Mesodermal cell (in vitro differentiated cells): ENCODE measurements around the gene MS4A6E. TPM values are rescaled to one million over a fixed set of nuclear protein-coding genes. Genes with fewer than 3 reads are reported as not detected.
A peak's percentile ranks its signal among the peaks of the same experiment; 100 is the strongest.
"Not testable (repeated sequence)": the region's sequence is repeated elsewhere in the genome, so short reads cannot be mapped to it uniquely, and the experiment has no call there.

ENCODE experiments used
- H3K27ac ChIP-seq: 2 replicates; pipeline ENCODE4 v1.7.0; 2013; ENCODE audit warnings: mild to moderate bottlenecking, low read depth, low read length, moderate library complexity; ENCODE audit not compliant: severe bottlenecking
- H3K36me3 ChIP-seq: 2 replicates; pipeline ENCODE4 v1.7.1; 2013; ENCODE audit warnings: mild to moderate bottlenecking, low read length, moderate library complexity; ENCODE audit not compliant: control insufficient read depth, insufficient read depth
- H3K4me1 ChIP-seq: one replicate; pipeline ENCODE4 v1.7.1; 2013; ENCODE audit warnings: mild to moderate bottlenecking, low read length; ENCODE audit not compliant: insufficient read depth, control insufficient read depth, poor library complexity, severe bottlenecking
- H3K4me3 ChIP-seq: 2 replicates; pipeline ENCODE4 v1.7.0; 2013; ENCODE audit warnings: low read length, control low read depth, mild to moderate bottlenecking; ENCODE audit not compliant: insufficient read depth, poor library complexity, severe bottlenecking; ENCODE audit errors: extremely low read depth
- H3K9me3 ChIP-seq: 2 replicates; pipeline ENCODE4 v1.7.1; 2013; ENCODE audit warnings: mild to moderate bottlenecking, low read length, moderate library complexity; ENCODE audit not compliant: control insufficient read depth
- WGBS, 2 experiments: methylation state at CpG; one replicate each; pipeline ENCODE4 v1.1.5; 2013; ENCODE audit warnings: missing lambda C conversion rate in 2 of 2; ENCODE audit not compliant: insufficient coverage in 2 of 2; 5-methylcytosine and 5-hydroxymethylcytosine counted together
- polyA plus RNA-seq, 2 experiments: library from polyadenylated mRNA; stranded (reverse); fragments of 50-300 nt; gene quantifications; one replicate each; pipeline ENCODE4 v1.2.3, GENCODE V29; 2013

Gene MS4A6E, protein sequence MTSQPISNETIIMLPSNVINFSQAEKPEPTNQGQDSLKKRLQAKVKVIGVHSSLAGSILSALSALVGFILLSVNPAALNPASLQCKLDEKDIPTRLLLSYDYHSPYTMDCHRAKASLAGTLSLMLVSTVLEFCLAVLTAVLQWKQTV
- polyA plus RNA-seq (2013, experiment 1 of 2): not detected
- polyA plus RNA-seq (2013, experiment 2 of 2): not detected

- Histone ChIP-seq H3K4me3 (no peak within 1 kb of the TSS), H3K27ac (no peak within 1 kb of the TSS), H3K9me3 (peaks cover 8% of the 10 kb centered on the region), H3K4me1 (no peaks in the 10 kb centered on the region), H3K36me3 (no peaks in the 10 kb centered on the region)
- WGBS, 2 experiments: 14% methylated on average over 1 of the region's 1 CpG; no CpG with 5 or more reads in 1 of the 2 experiments
Observed at GRCh38 chr11:60326955-60327354, at the start of gene MS4A6E. Gene MS4A6E, plus strand, starts transcription at chr11:60327255. Its CDS starts 7,641 bp downstream, at chr11:60334896.

- Histone ChIP-seq H3K36me3 (no peaks in the 10 kb centered on the region), H3K27ac (no peak within 1 kb of the TSS), H3K4me3 (no peak within 1 kb of the TSS), H3K4me1 (peaks cover 2% of the 10 kb centered on the region), H3K9me3 (no peaks in the 10 kb centered on the region)
- 93% methylated on average over 2 to 3 of the region's 3 CpGs for WGBS, 2 experiments
Observed at GRCh38 chr11:60280412-60280811, 46.6 kb upstream of the MS4A6E start, which contains the start of gene MS4A4A. Gene MS4A4A, plus strand, starts transcription at chr11:60280666. Its CDS starts 10 bp downstream, at chr11:60280676.

DNA sequence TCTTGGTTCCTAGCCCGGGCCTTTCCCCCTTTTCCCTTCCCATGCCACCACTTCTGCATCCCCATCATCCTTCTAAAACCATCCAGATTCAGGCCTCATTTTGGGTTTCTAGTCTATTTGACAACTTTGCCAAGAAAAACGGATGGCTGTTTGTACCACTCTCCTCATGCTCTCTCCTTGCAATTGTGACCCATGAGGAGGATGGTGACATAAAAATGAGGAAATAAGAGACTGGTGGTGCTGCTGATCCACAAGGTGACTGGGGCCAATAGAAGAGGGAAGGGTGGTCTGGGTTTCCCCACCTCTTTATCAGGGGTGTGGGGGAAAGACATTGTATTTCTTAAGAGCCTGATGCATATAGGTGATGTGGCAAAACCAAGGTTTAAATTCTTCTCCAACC, 45.6 kb upstream of the MS4A6E start:
- Histone ChIP-seq H3K27ac (no peak overlapping the region), H3K4me1 (peaks cover 2% of the 10 kb centered on the region), H3K4me3 (no peak overlapping the region), H3K9me3 (no peaks in the 10 kb centered on the region), H3K36me3 (no peaks in the 10 kb centered on the region)
- 83 to 100% methylated on average over 1 of the region's 2 CpGs for WGBS, 2 experiments

GRCh38 chr11:60282286-60282685, 44.8 kb upstream of the MS4A6E start:
- Histone ChIP-seq H3K9me3 (no peaks in the 10 kb centered on the region), H3K36me3 (no peaks in the 10 kb centered on the region), H3K4me3 (no peak overlapping the region), H3K27ac (no peak overlapping the region), H3K4me1 (peaks cover 2% of the 10 kb centered on the region)
- WGBS, 2 experiments: 71% methylated on average over 1 of the region's 2 CpGs; no CpG with 5 or more reads in 1 of the 2 experiments

DNA sequence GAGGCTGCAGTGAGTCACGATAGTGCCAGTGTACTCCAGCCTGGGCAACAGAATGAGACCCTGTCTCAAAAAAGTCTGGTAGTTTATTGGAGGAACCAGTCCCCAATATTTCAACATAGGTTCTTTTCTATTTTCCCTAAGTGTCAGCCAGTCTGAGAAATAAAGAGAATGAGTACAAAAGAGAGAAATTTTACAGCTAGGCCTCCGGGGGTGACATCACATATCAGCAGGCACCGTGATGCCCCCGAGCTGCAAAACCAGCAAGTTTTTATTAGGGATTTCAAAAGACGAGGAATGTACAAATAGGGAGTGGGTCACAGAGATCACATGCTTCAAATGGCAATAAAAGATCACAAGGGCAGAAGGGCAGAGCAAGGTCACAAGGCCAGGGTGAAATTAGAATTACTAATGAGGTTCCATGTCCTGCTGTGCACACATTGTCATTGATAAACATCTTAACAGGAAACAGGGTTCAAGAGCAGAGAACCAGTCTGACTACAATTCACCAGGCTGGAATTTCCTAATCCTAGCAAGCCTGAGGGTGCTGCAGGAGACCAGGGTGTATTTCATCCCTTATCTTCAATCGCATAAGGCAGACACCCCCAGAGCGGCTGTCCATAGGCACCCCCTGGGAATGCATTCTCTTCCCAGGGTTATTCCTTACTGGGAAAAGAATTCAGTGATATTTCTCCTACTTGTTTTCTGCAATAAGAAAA, 41.5 kb upstream of the MS4A6E start:
- H3K27ac ChIP-seq, H3K4me3 ChIP-seq, H3K9me3 ChIP-seq, H3K36me3 ChIP-seq, H3K4me1 ChIP-seq: not testable (repeated sequence)
- WGBS, 2 experiments: 65 to 80% methylated on average over 4 of the region's 7 CpGs

DNA sequence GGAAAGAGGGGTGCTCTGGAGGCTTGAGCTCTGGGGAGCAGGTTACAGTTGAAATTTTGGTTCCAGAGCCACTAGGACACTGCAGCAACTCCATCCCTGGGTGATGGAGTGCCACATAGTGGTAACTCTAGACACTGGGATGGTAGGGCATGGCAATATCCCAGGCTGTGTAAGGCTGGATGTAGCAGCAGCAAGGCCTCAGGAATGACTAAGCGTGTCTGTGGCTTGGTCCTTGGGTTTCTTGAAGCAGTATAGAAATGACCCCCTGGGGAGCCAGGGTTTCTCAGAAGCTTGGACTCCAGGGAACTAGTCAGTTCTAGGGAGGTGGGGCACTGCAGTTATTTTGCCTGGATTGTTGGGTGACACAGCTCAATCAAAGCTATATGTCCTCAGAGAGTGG, 38.5 kb upstream of the MS4A6E start:
- Histone ChIP-seq H3K36me3 (no peaks in the 10 kb centered on the region), H3K4me1 (peaks cover 2% of the 10 kb centered on the region), H3K9me3 (no peaks in the 10 kb centered on the region), H3K4me3 (no peak overlapping the region), H3K27ac (no peak overlapping the region)
- 78% methylated on average over 1 of the region's 1 CpG; no CpG with 5 or more reads in 1 of the 2 experiments for WGBS, 2 experiments

- WGBS, 2 experiments: no CpG with 5 or more reads among the region's 2 CpGs
- no peaks in the 10 kb centered on the region for H3K9me3 ChIP-seq
- no peaks in the 10 kb centered on the region for H3K36me3 ChIP-seq
- no peak overlapping the region for H3K27ac ChIP-seq
- no peaks in the 10 kb centered on the region for H3K4me1 ChIP-seq
- H3K4me3 ChIP-seq: no peak overlapping the region
Observed at GRCh38 chr11:60292145-60292544, 34.9 kb upstream of the MS4A6E start.

DNA sequence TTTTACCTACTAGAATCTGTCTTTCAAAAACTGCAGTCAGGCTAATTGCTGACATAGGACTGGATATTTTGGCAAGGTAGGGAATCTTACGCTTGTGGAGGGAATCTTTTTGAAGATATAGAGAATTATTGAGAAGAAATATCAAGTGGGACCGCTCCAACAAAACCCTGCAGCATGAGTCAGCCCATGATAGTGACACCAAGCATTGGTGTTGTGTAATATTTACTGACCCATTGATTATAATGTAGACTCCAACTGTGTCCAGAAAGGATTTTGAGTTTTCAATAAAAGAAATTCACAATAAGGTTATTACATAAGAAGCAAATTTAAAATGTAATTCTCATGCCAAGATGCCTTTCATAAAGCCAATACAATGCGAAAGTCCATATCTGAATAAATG, 25.9 kb upstream of the MS4A6E start:
- H3K4me3 ChIP-seq: no peak overlapping the region
- H3K9me3 ChIP-seq: no peaks in the 10 kb centered on the region
- WGBS, 2 experiments: 90 to 100% methylated on average over 1 to 2 of the region's 3 CpGs
- H3K4me1 ChIP-seq: peaks cover 18% of the 10 kb centered on the region
- H3K27ac ChIP-seq: no peak overlapping the region
- no peaks in the 10 kb centered on the region for H3K36me3 ChIP-seq

DNA sequence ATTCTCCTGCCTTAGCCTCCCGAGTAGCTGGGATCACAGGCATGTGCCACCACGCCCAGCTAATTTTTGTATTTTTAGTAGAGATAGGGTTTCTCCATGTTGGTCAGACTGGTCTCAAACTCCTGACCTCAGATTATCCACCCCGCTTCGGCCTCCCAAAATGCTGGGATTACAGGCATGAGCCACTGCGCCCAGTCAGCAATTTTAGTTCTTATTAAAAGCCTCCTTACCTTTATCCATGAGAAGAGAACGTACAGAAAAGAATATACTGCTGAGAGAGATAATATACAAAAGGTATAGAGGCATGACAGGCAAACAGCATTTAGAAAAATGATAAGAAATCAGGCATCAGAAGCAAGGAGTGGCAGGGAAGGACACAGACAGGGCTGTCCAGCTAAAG, 25.2 kb upstream of the MS4A6E start:
- H3K4me1 ChIP-seq: peaks cover 25% of the 10 kb centered on the region
- not testable (repeated sequence) for H3K36me3 ChIP-seq, H3K9me3 ChIP-seq, H3K27ac ChIP-seq, H3K4me3 ChIP-seq
- 90 to 100% methylated on average over 2 to 5 of the region's 6 CpGs for WGBS, 2 experiments

DNA sequence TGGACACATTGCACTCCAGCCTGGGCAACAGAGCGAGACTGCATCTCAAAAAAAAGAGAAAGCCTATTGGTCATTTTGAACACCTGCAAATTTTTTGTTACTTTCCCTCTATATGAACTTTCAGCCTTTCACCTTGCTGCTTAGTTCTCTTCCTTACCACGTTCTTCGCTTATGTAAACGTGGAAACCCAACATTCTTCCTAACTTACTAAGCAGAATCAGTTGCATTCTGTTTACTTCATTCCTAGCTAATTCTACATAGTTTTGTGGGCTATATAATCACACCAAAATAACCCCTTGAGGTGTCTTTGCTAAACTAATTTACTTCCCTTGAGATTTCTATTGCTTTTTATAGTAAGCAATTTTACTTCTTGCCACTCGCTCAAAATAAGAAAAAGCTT, 23.4 kb upstream of the MS4A6E start:
- H3K4me1 ChIP-seq: peaks cover 25% of the 10 kb centered on the region
- 81 to 88% methylated on average over 4 of the region's 5 CpGs for WGBS, 2 experiments
- H3K36me3 ChIP-seq: no peaks in the 10 kb centered on the region
- H3K4me3 ChIP-seq: no peak overlapping the region
- peak overlapping the region; percentile 39 for H3K27ac ChIP-seq
- H3K9me3 ChIP-seq: no peaks in the 10 kb centered on the region
